Middle frontal gyrus (tissue), 1 donor: ENCODE data around the gene LARGE2.

Experiments
- DNase-seq: peaks from one replicate; pipeline ENCODE4 v3.0.0-alpha.2; 2015; ENCODE audit warnings: low spot score; ENCODE audit errors: extremely low spot score

Gene LARGE2

GRCh38 chr11:45959851-45960250 is 37.4 kb downstream of the LARGE2 start:
- DNase-seq, result no peak

DNA sequence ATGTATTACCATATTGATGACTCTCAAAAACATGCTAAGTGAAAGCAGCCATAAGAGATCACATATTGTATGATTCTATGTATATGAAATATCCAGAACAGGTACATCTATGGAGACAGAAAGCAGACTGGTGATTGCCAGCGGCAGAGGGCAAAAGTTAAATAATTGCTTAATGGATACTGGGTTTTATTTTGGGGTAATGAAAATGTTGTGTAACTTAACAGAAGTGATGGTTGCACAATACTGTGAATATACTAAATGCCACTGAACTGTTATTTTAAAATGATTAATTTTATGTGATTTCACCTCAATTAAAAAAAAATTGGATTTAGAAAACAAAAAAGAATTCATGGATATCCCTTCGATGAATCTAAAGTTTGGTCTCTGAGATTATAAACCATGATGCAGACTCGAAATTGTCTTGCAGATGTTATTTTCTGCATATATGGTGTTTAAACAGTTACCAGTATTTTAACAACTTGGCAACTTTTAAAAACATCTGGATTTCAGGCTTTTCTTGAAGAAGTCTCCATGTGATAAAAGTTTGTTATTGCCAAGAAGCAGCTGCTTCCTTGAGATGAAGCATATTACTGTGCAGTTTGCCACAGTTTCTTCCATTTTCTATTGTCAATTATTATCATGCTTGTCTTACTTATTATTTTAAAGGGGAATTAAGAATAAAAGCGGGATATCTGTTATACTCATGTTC is 38.1 kb downstream of the LARGE2 start:
- no peak for DNase-seq

GRCh38 chr11:45961751-45962240 is 39.3 kb downstream of the LARGE2 start:
- no peak for DNase-seq

DNA sequence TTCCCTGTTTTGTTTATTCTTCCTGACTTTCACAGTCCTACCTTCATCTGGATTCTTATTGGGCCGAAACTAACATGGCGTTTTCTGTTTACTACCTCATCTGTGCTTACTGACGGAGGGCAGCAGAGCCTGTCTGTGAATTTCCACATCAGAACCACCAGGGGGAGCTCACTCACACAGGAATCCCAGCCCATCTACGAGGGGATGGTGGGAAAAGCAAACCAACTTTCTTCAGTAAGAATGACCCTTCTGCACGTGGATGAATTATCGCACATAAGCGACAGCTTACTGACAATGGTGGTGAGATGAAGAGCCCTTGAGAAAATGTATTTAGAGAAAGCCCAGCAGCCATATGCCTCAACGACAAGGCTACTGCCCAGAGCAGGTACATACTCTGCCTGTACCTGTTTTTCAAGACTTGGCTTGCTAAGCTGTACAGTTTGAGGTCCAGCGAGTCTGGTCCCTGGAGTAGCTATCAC is 42.5 kb downstream of the LARGE2 start:
- DNase-seq, result peak; percentile 77

GRCh38 chr11:45967506-45967905 is 45.0 kb downstream of the LARGE2 start:
- no peak for DNase-seq

DNA sequence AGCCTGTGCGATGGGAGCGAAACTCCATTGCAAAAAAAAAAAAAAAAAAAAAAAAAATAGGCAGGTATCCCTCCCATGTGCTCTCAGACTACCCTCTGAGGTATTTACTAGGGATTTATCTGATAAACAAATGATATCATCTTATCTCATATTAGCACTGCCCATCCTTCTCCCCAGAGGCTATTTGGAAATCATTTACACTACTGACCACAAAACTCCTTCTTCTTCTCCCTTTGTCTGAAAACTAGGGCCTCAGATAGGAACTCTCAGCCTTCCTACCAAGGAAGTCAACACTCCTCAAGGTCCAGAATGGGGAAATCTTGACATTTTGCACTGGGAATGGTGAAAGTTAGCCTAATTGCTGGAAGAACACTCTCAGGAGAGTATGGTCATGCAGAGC is 46.4 kb downstream of the LARGE2 start:
- no peak for DNase-seq

DNA sequence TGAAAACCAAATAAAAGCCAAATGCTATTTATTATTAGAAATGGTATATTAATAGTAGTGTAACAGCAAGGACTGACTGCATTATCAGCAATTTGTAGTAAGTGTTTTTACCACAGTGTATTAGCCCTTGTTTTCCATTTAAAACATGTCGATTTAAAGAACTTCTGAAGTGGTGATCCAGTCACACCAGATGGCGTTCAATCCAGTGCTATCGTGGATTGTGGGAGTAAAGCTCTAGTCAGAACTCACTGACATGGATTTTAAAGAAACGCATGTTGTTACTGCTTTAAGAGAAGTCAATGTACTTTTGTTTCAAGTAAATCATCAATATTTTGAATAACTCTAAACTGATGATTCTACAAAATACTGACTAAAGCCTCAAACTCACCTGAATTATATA is 51.1 kb downstream of the LARGE2 start:
- DNase-seq, result no peak

- DNase-seq, result no peak
These were observed 52.4 kb downstream of the LARGE2 start for GRCh38 chr11:45974806-45975205.
